ENCODE measurements around the gene CACNA1C.

CACNA1C gene

GRCh38 chr12:2563709-2564108, 510.9 kb downstream of the CACNA1C start:
- no peak for FAIRE-seq

GRCh38 chr12:2566161-2566560, 513.4 kb downstream of the CACNA1C start:
- no peak for FAIRE-seq

GRCh38 chr12:2567711-2568110, 514.9 kb downstream of the CACNA1C start:
- FAIRE-seq, result no peak

GRCh38 chr12:2570562-2570961, 517.8 kb downstream of the CACNA1C start:
- no peak for FAIRE-seq

- FAIRE-seq, result no peak
These were observed 521.7 kb downstream of the CACNA1C start for GRCh38 chr12:2574355-2574935.

- FAIRE-seq, result no peak
These were observed 522.5 kb downstream of the CACNA1C start for GRCh38 chr12:2575245-2575644.

- no peak for FAIRE-seq
These were observed 525.4 kb downstream of the CACNA1C start for GRCh38 chr12:2578211-2578610.

GRCh38 chr12:2578772-2579171, 526.0 kb downstream of the CACNA1C start:
- FAIRE-seq, result no peak

- FAIRE-seq, result no peak
These were observed 528.0 kb downstream of the CACNA1C start for GRCh38 chr12:2580821-2581220.

- no peak for FAIRE-seq
These were observed 528.7 kb downstream of the CACNA1C start for GRCh38 chr12:2581293-2582045.

GRCh38 chr12:2582631-2583030, 529.8 kb downstream of the CACNA1C start:
- no peak for FAIRE-seq

GRCh38 chr12:2583091-2583497, 530.3 kb downstream of the CACNA1C start:
- FAIRE-seq, result no peak

GRCh38 chr12:2583642-2584401, 531.0 kb downstream of the CACNA1C start:
- no peak for FAIRE-seq

GRCh38 chr12:2586156-2587038, 533.6 kb downstream of the CACNA1C start:
- no peak for FAIRE-seq

- no peak for FAIRE-seq
These were observed 535.6 kb downstream of the CACNA1C start for GRCh38 chr12:2588345-2588744.

GRCh38 chr12:2589381-2589780, 536.6 kb downstream of the CACNA1C start:
- no peak for FAIRE-seq

- FAIRE-seq, result no peak
These were observed 540.3 kb downstream of the CACNA1C start for GRCh38 chr12:2593045-2593444.

GRCh38 chr12:2596441-2596840, 543.7 kb downstream of the CACNA1C start:
- FAIRE-seq, result no peak

- FAIRE-seq, result no peak
These were observed 552.5 kb downstream of the CACNA1C start for GRCh38 chr12:2605301-2605700.

- no peak for FAIRE-seq
These were observed 553.6 kb downstream of the CACNA1C start for GRCh38 chr12:2606186-2606910.

- no peak for FAIRE-seq
These were observed 555.3 kb downstream of the CACNA1C start for GRCh38 chr12:2607881-2608607.

- FAIRE-seq, result no peak
These were observed 555.8 kb downstream of the CACNA1C start for GRCh38 chr12:2608608-2608945.
